Stimulated activated CD4-positive, alpha-beta T cell treated with anti-CD3 and anti-CD28 coated beads, Interleukin-12 subunit alpha, Interleukin-12 subunit beta, amount 100 ng/mL, for 24 hours (primary cell): ENCODE measurements around the gene UBE2V1.
"Not testable (repeated sequence)": the region's sequence is repeated elsewhere in the genome, so short reads cannot be mapped to it uniquely, and the experiment has no call there.

Source experiments
- DNase-seq, 2 experiments: peaks; one replicate each; pipeline ENCODE4 v3.0.0-alpha.2; 2020; ENCODE audit warnings: low read depth in 2 of 2

UBE2V1 gene

DNA sequence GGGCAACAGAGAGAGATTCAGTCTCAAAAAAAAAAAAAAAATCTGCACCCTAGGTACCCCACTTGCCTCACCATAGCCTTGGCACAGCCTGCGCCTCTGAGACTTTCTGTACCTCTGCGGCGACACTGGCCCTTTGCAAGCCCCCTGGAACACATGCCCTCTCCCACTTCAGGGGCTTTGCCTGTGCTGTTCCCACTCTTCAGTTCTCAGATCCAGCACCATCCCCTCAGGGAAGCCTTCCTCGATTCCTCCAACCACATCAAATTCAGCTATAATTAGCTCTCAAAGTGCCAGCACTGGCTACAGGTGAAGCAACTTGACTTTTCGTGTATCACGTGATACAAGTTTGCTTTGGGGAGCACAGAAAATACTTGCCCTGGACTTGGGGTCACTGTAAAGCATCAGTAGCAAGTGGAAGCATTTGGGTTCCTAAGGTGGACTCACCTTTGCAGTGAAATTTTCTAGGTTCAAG is 2.1 kb upstream of the UBE2V1 start:
- no peak for DNase-seq

DNA sequence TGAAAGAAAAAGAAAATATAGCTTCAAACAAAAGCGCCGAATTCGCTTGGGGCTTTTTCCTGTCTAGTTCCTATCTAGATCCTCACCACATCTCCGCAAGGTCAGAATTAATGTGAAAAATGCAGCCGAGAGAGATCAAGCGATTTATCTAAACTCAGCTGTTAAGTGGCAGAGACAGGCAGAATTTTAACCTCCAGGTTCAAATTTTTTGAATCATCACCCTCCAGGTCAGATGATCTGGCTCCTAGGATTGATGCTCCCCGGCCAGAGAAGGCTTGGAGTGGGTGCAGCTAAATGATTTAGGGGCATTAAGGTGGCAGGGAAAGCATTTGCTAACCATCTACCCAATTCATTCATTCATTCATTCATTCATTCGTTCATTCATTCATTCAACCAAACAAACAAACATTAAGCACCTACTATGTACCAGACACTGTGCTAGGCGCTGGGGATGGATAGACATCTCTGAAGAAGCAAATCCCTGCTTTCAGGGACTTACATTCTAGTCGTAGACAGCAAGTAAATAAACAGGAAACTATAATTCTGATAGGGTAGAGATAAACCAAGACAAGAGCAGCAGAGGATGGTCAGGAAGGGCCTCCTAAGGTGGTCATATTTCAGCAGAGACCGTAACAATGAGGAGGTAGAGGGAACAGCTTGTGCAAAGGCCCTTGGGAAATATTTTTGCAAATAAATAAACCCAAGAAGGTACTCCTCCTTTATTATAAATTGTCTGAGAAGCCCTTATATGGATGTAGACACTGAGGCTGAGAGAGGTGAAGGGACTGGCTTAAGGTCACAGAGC is 672 bp upstream of the UBE2V1 start:
- DNase-seq: no peak

DNA sequence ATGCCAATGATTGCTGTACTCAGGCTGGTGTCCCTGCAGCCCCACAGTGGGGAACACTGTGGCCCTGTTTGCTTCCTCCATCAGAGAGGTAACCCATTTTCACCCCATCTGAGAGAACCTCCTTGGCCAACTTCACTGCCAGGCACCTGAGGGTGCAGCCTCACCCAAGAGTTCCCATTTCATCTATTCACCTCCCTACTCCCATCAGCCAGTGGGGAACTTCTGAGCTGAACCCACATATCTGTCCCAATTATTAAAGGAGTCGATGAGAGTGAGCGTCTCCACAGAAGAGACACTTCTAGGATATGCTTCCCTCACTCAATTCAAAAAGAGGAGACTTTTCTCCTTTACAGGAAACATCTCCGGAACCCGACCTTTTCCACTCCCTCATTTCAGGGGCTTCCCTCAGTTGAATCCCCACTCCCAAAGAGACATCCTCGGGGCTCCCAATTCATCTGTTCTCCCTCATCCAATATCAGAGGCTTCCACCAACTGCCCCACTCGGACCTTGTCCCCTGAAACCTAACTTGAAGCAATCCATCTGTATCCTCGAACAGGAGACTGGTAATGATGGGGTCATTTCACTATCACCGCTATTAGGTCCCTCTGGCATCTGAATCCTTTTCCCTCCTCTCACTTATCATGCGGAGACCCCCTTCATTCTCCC is 988 bp downstream of the UBE2V1 start:
- no peak for DNase-seq

DNA sequence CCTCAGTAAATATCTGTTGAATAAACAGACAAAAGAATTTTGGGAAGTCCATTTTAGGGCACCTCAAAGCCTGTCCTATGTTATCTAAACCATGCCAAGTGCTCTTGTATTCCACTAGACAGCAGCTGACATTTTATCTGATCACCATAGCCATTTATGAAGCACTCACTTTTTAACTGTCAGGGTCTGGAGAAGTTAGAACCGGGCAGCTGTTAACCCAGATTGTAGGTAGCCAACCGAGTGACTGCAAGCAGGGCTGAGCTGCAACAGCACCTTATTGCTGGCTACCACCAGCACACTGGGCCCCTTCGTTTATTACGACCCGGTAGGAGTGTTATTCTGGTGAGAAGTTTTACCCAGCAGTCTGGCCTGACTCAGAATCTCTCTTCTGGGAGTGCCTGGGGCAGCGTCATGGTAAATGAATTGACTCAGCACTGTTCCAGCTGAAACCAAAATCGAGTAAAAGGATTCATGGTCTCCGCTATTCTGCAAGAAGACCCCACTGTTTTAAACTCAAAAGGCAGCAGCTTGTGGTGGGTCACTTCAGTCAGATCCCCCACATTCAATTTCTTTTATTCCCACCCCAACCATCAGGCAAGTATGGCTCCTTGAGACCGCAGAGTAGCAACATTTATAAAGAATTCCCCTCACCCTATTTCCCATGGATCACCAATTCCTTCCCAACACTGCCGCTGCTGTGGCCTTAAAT is 1.7 kb downstream of the UBE2V1 start:
- DNase-seq: peak in 1 of 2 experiments; percentile 48

DNA sequence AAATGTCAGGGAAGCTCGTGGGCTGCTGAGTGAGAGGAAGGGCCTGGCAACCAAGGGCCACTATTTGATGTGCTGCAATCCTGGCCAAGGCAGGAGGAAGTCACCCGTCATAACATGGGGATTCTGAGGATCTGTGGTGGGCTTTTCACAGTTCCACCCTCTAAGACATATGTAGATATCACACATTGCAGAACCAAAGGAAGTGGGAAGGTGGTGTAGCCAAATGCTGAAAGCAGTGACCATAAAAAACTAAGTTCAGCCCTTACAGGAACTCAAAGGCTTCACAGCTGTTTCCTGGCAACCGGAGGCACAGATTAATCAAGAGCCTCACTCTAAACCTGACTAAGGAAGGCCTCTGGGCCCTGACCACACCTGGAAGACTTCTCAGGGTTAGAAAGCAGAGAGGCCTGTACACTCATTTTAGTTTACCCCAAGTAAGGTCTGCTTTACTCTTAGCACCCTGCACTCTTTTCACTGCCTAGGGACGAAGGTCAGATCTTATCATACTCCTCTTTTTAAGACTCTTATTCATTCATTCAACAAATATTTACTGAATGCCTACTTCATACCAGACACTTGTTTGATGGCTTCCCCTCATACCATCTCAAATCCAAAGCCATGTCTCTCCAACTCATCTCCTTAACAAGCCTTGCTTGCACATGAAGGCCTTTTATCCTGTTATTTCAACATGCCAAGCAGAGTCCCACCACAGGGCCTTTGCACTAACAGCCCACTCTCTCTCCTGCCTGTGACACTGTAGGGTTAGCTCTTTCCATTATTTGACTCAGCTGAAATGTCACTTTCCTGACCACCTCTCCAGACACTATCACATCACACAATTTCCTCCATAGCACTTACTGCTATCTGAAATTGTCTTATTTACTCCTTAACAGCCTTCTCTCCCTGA is 2.6 kb downstream of the UBE2V1 start:
- no peak for DNase-seq

DNA sequence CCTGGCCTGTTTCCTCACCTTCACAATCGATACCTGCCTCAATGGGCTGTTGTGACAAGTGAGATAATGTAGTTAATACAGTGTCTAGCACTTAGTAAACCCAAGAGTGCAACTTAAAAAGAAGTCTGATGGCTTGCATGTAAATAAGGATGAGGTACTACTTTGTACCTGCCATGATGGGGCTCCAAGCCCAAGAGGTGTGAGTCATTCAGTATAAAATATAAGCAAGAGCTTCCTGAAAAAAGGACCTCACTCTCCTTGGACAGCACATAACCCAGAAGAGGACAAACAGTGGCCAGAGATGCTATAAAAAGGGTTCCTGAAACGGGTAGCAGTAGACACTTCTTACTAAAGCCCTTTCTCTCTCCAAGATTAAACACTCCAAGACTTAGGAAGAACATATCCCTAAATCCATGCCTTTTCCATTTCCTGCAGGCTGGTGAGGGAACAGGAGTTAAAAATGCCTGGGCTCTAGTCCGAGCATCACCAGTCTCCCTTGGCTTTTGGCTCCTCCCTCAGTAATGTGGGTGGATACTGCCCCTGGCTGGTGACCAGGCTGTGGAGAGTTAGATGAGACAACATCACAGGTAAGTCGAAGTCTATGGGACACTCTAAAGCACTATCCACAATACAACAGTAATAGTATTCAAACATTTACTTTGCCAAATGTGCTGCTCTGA is 4.3 kb downstream of the UBE2V1 start:
- DNase-seq: no peak

DNA sequence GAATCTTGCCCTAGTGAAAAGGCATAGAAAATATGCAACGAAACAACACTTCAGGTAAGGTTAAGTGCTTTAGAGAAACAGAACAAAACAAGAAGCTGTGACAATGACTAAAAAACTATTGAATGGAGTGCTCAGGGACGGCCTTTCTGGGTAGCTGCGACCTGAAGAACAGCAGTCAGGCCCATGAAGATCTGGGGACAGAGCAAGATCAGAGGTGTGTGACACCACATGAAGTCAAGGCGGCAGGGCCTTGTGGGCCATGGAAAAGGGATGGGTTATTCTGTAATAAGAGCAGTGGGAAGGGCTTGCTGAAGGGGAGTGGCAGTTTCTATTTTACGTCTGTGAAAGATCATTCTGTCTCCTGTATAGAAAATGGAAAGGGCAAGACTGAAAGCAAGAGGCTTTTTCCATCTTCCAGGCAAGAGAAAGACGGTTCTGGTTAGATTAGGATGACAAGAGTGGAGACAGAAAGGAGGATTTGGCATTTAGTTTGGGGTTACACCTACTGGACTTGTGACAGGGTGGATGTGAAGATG is 5.1 kb downstream of the UBE2V1 start:
- DNase-seq: no peak

DNA sequence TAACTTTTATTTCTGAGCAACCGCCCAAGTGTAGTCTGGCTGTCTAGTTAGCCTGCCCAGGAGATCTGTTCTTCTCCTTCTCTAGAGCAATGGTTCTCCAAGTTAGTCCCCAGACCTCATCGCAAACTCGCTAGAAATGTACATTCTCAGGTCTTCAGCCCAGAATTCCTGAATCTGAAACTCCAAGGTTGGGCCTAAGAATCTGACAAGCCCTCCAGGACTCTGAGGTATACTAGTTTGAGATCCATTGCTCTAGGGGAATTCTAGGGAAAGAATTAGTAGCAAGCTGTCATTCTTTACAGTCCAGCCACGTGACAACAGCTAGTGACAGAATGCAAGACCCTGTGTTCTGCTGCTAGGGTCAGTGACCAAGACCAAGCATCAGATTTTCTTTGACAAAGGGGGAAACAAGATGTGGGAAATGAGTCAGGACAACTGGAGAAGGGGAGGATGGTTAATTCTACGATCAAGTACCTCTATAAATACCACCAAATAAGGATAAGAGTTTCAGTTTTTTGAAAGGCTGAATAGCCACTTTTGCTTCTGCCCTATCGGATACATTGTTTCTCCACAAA is 5.8 kb downstream of the UBE2V1 start:
- no peak for DNase-seq

DNA sequence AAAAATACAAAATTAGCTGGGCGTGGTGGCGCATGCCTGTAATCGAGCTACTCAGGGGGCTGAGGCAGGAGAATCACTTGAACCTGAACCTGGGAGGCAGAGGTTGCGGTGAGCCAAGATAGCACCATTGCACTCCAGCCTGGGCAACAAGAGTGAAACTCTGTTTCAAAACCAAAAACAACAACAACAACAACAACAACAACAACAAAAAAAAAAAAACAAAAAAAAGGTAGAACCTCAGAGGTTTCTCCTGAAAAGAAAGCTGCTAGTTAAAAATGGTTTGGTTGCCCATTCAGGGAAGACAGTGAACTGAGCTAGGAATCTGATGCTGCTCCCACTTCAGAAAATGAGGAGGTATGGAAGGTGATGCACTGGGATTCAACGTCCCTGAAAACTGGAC is 6.3 kb downstream of the UBE2V1 start:
- not testable (repeated sequence) for DNase-seq

DNA sequence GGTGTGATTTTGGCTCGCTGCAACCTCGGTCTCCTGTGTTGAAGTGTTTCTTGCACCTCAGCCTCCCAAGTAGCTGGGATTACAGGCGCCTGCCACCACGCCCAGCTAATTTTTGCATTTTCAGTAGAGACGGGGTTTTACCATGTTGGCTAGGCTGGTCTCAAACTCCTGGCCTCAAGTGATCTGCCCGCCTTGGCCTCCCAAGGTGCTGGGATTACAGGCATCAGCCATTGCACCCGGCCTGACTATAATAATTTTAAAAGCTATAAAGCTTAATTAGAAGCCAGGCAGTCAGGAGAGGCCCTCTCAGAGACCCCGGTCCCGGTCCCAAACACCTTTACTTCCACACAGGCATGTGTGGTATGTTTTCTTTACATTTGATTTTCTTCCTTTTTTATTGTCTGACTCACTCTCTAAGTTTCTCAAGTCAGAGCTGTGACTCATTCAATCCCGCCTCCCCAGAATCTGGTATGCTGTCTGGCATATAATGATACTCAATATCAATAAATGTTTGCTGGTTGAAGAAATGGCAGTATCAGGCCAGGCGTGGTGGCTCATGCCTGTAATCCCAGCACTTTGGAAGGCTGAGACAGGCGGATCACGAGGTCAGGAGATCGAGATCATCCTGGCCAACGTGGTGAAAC is 9.4 kb downstream of the UBE2V1 start:
- DNase-seq: not testable (repeated sequence)

DNA sequence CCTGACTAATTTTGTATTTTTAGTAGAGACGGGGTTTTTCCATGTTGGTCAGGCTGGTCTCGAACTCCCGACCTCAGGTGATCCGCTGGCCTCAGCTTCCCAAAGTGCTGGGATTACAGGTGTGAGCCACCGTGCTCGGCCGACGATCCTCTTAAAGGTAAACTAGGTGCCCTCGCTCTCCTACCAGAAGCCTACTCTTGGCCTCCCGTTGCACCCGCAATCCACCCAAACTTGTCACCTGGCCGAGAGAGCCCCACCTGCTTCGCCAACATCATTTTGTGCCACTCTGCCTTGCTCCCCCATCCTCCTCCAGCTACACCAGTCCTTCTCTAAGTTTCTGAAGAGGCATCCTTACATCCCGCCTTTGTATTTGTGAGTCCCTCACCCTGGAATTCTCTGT is 10.4 kb downstream of the UBE2V1 start:
- DNase-seq: not testable (repeated sequence)

DNA sequence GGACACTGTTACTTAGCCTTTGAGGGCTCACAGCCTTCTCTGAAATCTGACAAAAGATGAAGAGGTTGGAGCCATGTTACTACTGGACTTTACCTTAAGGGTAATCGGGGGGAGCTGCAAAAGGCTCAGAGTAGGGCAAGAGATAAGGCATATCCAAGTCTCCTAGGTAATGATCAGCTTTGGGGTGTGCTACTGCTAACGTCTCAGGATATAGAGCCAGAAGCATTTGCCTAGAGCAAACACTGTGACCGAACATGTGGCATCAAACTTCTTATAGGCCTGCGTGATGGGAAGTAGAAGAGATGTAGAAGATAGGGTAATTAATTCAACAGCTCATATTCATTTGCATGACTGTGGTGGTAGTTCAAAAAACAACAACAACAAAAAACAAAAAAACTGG is 11.1 kb downstream of the UBE2V1 start:
- DNase-seq: no peak

DNA sequence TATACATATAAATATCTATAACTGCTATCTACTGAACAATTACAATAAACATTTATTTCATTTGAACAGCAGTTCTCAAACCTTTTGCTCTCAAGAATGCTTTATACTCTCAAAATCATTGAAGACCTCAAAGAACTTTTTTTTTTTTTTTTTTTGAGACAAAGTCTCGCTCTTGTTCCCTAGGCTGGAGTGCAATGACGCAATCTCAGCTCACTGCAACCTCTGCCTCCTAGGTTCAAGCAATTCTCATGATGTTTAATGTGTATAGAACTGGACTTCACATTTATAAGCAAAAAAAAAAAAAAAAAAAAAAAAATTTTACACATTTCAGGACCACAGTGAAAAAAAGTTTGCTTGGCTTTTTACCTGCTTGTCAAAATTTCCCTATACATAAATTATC is 11.7 kb downstream of the UBE2V1 start:
- no peak for DNase-seq

DNA sequence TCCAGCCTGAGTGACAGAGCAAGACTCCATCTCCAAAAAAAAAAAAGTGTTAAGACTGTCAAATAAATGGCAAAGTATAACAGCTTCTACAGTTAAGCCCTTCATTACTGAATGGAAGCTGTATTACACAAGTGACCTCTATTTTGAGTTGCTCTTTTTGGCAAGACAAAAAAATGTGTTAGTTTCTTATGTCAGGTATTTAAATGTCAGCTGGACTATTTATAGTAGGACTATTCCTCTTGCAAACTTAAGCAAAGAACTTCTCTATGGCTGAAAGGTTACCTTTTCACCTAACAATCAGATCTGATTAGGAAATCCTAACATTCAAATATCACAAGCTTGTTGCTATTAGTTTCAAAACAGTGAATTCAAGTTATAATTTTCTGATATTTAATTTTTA is 12.4 kb downstream of the UBE2V1 start:
- DNase-seq: no peak

DNA sequence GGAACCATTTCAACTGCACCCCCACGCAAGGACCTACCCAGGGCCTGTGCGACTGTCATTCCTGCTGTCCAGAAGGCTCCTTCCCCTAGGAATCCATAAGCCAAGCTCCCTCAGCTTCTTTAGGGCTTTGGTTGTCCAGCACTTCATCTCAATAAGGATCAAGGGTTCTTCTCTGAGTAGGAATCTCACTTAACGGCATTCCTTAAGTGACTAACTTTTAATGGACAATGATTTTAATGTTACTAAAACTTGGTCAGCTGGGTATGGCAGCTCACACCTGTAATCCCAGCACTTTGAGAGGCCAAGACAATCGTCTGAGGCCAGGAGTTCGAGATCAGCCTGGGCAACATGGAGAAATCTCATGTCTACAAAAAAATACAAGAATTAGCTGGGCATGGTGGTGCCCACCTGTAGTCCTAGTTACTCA is 13.4 kb downstream of the UBE2V1 start:
- DNase-seq: no peak

DNA sequence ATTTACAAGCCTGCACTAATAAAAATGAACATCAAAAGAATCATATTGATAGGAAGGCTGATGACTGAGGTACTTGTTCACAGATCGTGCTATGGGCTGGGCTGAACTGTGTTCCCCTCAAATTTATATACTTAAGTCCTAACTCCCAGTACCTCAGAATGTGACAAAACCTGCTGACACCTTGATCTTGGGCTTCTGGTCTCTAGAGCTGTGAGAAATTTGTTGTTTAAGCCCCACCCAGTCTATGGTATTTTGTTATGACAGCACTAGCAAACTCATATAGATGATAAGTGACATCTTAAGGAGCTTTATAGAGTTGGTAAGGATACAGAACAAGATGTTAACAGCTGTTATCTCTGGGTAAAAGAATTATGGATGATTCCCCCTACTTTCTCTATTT is 13.8 kb downstream of the UBE2V1 start:
- DNase-seq: no peak

DNA sequence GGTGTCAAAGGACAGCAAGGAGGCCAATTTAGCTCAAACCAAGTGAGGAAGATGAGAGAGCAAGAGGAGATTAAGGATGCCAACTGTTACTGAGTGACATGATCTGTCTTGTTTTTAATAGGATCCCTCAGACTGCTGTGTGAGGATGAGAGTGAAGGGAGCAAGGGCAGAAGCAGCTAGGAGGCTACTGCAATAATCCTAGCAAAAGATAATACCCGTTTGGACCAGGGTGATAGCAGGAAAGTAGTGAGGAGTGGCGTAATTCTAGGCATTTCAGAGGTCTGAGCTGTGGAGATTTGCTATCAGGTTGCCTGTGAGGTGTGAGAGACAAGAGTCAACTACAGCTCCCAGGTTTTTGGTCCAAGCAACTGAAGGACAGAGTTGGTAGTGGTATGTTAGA is 14.7 kb downstream of the UBE2V1 start:
- no peak for DNase-seq

DNA sequence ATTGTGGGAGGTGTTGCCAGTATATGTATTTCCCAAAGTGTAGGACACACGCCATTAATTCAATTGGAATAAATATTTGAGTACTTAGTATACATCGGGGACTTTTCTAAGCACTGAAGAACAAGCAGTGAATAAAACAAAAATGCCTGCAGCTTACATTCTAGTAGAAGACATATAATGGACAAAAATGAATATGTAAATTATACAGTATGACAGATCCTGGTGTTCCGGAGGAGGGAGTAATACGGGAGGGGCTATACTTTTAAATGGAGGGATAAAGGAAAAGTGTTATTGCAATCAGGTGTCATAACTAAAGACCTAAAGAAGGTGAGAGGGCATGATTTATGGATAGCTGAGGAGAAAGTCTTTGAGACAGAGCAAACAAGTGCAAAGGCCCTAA is 15.1 kb downstream of the UBE2V1 start:
- DNase-seq: no peak

DNA sequence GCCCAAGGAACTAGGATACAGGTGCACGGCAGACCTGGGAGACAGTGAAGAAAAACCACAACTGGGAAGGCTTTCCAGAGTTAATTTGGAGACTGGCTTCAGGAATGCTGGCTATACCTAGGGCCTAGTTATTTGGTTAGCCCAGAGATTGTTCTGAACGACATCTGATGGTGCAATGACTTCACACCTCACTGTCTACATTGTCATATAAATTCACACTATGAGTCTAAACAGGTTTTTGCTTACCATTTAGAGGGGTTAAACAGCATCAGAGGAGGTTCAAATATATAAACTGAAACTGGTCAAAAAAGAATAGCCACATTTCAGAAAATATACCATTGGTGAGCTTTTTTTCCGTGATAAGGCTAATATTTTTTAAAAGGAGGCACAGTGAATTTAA is 16.7 kb downstream of the UBE2V1 start:
- no peak for DNase-seq
